ENCODE measurements around the gene ATXN2.
A peak's percentile ranks its signal among the peaks of the same experiment; 100 is the strongest.
"Not testable (repeated sequence)": the region's sequence is repeated elsewhere in the genome, so short reads cannot be mapped to it uniquely, and the experiment has no call there.

Gene ATXN2

DNA sequence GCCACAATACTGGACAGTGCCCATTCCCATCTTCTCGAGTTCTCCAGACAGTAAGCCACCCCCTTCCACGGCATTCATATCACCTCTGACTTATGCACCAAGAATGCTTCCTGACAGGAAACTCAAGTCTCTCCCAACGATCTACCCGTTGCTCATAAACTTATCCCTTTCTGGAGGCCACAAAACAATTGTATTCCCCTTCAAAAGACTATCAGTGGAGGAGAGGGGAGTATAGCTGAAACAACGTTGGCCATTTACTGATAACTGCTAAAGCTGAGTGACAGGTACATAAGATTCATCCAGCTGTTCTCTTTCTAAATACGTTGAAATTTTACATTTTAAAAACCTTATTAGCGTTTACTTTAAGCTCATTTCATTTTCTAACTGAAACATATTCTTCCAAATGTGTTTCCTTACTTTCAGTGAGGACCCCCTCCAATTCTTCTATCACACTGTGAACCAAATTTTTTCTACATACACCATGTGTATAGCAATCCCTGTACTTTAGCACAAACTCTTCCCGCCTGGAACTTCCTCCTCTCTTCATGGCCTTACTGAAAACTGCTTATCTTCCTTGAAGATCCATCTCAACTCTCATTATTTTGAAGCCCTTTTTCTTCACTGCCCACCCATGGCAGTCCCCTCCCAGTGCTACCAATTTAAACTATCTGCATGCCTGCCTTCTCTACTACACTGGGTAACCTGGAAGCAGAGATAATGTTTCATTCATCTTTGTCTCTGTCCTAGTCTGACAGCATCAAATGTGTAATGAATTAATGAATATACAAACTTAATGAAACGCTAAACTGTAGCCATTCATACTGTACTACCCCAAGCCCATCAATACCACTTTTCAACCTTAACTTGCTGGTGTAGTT, 28.8 kb downstream of the ATXN2 start:
- DNase-seq, result no peak

- no peak for DNase-seq
These were observed 29.6 kb downstream of the ATXN2 start for GRCh38 chr12:111569363-111570083.

DNA sequence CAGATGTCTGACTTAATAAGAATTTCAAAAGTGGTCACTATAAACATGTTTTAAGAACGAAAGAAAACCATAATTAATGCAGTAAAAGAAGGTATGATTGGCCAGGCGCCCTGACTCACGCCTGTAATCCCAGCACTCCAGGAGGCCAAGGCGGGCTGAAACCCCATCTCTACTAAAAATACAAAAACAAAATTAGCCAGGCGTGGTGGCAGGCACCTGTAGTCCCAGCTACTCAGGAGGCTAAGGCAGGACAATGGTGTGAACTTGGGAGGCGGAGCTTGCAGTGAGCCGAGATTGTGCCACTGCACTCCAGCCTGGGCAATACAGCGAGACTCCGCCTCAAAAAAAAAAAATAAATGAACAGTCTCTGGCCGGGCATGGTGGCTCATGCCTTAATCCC, 38.3 kb downstream of the ATXN2 start:
- DNase-seq, result not testable (repeated sequence)

- no peak for DNase-seq
These were observed 41.1 kb downstream of the ATXN2 start for GRCh38 chr12:111558107-111558376.

- DNase-seq, result no peak
These were observed 41.6 kb downstream of the ATXN2 start for GRCh38 chr12:111557271-111558106.

DNA sequence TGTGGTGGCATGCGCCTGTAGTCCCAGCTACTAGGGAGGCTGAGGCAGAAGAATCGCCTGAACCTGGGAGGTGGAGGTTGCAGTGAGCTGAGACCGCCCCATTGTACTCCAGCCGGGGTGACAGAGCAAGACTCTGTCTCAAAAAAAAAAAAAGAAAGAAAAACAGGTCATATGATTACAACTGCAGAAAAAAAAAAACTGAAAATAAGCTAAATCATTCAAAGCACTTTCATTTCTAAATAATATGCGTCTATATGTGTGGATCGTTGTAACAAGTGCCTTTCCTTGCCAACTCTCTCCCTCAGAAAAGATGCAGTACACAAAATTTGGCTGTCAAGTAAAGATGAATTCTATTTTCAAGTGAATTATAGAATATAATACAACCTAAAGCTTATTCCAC, 42.4 kb downstream of the ATXN2 start:
- DNase-seq, result no peak

DNA sequence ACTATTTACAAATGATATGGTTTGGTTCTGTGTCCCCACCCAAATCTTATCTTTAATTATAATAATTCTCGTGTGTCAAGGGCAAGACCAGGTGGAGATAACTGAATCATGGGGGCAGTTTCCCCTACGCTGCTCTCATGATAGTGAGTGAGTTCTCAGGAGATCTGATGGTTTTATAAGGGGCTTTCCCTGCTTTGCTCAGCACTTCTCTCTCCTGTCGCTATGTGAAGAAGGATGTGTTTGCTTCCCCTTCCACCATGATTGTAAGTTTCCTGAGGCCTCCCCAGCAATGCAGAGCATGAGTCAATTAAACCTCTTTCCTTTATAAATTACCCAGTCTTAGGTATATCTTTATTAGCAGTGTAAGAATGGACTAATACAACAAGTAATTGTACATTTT, 43.8 kb downstream of the ATXN2 start:
- DNase-seq, result not testable (repeated sequence)

DNA sequence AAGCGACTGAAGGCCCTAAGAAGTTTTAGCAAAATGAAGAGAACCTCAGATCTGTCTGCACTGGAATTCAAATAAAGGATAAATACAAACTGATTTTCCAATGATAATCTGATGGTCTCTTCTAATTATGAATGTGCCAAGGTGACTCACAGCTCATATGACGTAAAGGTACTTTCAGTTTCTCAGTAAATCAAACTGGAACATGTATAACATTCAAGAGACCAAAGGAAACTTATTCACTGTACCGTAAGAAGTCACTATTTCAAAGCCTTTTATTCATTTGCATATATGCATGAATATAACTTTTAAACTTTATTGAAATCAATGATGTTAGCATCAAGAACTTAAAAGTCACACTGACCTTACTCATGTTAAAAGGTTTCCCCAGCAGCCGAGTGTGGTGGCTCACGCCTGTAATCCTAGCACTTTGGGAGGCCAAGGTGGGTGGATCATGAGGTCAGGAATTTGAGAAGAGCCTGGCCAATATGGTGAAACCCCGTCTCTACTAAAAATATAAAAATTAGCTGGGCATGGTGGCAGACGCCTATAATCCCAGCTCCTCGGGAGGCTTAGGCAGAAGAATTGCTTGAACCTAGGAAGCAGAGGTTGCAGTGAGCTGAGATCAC, 52.2 kb downstream of the ATXN2 start:
- DNase-seq, result peak; percentile 19

DNA sequence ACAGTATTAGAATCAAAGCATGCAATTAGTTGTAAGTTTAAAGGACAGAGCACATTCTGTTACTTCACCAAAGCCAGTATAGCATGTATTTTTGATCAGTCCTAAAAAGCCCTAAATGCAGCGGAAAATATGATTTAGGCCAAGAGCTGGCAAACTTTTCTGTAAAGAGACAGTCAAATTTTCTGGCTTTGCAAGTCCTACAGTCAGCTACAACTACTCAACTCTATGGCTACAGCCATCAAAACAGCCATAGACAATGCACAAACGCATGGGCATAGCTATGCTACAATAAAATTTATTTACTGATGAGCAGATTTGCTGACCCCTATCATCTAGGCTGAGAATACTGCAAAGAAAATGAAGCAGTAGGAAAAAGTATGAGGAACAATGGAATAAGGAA, 52.9 kb downstream of the ATXN2 start:
- no peak for DNase-seq

DNA sequence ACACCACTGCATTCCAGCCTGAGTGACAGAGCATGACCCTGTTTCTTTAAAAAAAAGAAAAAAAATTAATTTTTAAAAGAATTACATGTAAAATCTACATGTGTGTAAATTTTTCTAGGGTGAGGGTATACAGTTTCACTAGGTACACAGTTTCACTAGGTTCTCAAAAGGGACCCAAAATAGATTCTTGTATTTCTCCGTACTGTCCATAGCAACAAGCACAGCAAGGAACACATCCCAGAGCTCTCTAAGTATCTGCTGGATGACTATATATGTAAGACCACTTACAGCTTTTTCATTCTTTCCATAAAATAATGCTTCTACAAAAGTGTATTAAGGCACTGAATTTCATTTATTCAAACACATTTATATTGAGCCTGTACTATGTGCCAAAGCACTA, 55.1 kb downstream of the ATXN2 start:
- DNase-seq, result no peak

DNA sequence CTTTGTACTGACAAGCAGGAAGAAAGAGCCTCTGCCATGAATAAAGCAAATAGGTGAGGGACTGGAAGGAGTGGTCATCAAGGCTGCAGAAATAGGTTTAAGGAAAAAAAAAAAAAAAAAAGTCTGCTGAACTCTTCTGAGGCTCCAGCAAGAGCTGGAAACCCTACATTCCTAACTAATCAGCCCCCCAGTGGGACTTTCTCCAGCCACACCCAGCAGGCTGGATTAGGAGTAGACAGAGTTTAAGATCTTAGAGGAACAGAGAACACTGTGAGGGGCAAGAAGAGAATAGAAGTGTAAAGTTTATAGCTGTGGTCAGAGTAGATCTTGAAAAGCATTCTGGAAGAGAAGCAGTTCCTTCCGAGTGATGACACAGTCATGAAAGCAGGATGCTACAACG, 66.4 kb downstream of the ATXN2 start:
- no peak for DNase-seq

GRCh38 chr12:111529424-111530368, 69.4 kb downstream of the ATXN2 start:
- DNase-seq, result peak; percentile 60

GRCh38 chr12:111523587-111524167, 75.4 kb downstream of the ATXN2 start:
- no peak for DNase-seq

DNA sequence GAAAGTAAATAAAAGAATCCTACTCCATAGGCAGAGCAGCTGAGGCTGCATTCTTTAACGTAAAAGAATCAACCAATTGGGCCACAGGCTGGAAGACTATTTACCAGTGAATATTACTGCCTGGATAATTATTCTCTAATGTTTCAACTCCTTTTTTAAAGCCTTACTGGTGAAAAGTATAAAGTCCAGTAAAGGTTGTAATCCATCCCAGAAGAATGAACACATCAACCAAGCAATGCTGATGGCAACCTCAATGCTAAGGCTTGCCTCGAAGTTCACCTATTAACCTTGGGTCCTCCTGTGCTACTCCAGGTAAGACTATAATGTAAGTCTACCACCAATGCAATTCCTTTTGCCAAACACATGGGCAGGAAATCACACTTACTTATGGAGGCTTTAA, 77.3 kb downstream of the ATXN2 start:
- DNase-seq, result no peak

- no peak for DNase-seq
These were observed 79.2 kb downstream of the ATXN2 start for GRCh38 chr12:111519937-111520336.

DNA sequence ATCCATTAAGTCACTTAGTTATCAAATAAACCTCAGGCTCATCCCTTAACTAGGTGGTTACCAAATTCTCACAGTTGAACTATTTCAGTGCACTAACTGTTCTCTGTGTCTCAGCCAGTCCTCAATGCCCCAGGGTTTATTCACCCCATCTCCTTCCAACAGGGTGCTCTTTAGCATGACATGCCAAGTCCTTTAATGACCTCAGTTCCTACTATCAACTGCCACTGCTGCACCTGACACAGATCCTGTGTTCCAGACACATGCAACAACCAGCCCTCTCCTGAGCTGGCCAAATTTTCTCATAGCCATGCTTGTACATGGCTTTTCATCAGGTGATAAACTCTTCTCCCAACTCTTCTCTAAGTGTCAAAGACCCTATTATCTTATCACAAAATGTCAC, 80.0 kb downstream of the ATXN2 start:
- DNase-seq, result no peak

GRCh38 chr12:111507719-111508118, 91.4 kb downstream of the ATXN2 start:
- DNase-seq, result not testable (repeated sequence)

- DNase-seq, result not testable (repeated sequence)
These were observed 91.9 kb downstream of the ATXN2 start for GRCh38 chr12:111507258-111507657.

DNA sequence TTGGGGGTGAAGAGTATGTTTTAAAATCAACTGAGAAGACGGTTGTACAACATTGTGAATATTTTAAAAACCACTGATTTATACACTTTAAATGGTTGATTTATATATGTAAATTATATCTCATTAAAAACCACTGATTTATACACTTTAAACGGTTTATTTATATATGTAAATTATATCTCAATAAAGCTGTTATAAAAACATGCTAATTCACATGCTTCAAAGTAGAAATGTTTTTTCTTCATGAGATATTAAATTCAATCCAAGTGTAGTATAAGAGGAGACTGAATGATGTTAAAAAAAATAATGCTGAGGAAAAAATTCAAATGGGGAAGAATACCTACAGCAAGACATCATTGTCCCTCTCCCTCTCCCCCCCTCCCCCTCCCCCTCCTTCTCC, 92.9 kb downstream of the ATXN2 start:
- DNase-seq, result no peak

DNA sequence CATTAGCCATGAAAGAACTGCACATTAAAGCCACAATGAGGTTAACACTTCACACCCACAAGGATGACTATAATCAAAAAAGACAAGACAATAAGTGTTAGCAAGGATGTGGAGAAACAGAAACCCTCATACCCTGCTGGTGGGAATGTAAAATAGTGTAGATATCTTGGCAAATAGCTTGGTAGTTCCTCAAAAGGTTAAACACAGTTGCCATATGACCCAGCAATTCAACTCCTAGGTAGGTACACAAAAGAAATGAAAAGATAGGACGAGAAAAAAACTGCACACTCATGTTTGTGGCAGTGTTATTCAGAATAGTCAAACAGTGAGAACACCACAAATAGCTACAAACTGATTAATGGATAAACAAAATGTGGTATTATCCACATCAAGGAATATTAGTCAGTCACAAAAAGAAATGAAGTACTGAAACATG, 93.5 kb downstream of the ATXN2 start:
- DNase-seq, result no peak

DNA sequence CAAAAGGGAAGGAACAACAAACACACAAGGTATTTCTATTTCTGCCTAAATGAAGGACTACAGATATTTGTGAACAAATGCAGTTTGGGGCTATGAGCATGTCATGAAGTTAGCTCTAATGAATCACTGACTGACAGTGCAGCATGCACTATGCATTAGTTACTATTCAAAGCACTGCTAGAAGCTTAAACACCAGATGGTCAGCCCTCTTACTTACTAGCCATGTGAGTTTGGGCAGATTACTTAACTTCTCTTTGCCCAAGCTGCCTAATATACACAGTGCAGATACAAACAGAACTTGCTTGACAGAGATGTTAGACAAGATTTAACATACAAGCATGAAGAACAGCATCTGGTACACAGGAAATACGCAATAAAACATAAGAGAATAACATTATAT, 96.0 kb downstream of the ATXN2 start:
- DNase-seq, result no peak

- DNase-seq, result no peak
These were observed 104.4 kb downstream of the ATXN2 start for GRCh38 chr12:111494676-111495075.
